NCI-H2171 (cell line): Measurements from ENCODE around the gene ANO9.
"Not testable (repeated sequence)": the region's sequence is repeated elsewhere in the genome, so short reads cannot be mapped to it uniquely, and the experiment has no call there.

Source experiments
- DNase-seq: peaks from one replicate; lab custom pipeline; 2025; lab: John Stamatoyannopoulos, UW

The ANO9 gene

GRCh38 chr11:414318-414857, 27.4 kb downstream of the ANO9 start:
- DNase-seq: no peak

- DNase-seq: no peak
Observed at GRCh38 chr11:413120-414081, 28.4 kb downstream of the ANO9 start.

- no peak for DNase-seq
Observed at GRCh38 chr11:412641-413119, 29.1 kb downstream of the ANO9 start.

- DNase-seq: not testable (repeated sequence)
Observed at GRCh38 chr11:411520-411919, 30.3 kb downstream of the ANO9 start.

GRCh38 chr11:410711-411110, 31.1 kb downstream of the ANO9 start:
- DNase-seq: not testable (repeated sequence)

- no peak for DNase-seq
Observed at GRCh38 chr11:409600-410483, 32.0 kb downstream of the ANO9 start.

GRCh38 chr11:409008-409599, 32.7 kb downstream of the ANO9 start:
- no peak for DNase-seq

- no peak for DNase-seq
Observed at GRCh38 chr11:408154-409007, 33.4 kb downstream of the ANO9 start.

GRCh38 chr11:407651-408123, 34.1 kb downstream of the ANO9 start:
- no peak for DNase-seq

GRCh38 chr11:406796-407650, 34.8 kb downstream of the ANO9 start:
- no peak for DNase-seq

GRCh38 chr11:405954-406795, 35.6 kb downstream of the ANO9 start:
- DNase-seq: no peak

- no peak for DNase-seq
Observed at GRCh38 chr11:405323-405953, 36.4 kb downstream of the ANO9 start.

GRCh38 chr11:404551-405264, 37.1 kb downstream of the ANO9 start:
- DNase-seq: no peak

GRCh38 chr11:403761-404431, 37.9 kb downstream of the ANO9 start:
- no peak for DNase-seq

- no peak for DNase-seq
Observed at GRCh38 chr11:403021-403760, 38.6 kb downstream of the ANO9 start.

GRCh38 chr11:401196-401595, 40.6 kb downstream of the ANO9 start:
- not testable (repeated sequence) for DNase-seq
